ENCODE results near the gene TMED1. TPM values are rescaled to one million over a fixed set of nuclear protein-coding genes. Genes with fewer than 3 reads are reported as not detected.
A peak's percentile ranks its signal among the peaks of the same experiment; 100 is the strongest.
"Not testable (repeated sequence)": the region's sequence is repeated elsewhere in the genome, so short reads cannot be mapped to it uniquely, and the experiment has no call there.

The TMED1 gene
- total RNA-seq, 4 donors from 2014 or later = 8.9 to 26.2 (median 20.4) TPM

- Histone ChIP-seq H3K27me3 (no peaks in the 10 kb centered on the region), H3K9me3 (no peaks in the 10 kb centered on the region), H3K27ac (no peak overlapping the region), H3K4me3 (no peak overlapping the region), H3K36me3 (no peaks in the 10 kb centered on the region), H3K4me1 (peaks cover 42% of the 10 kb centered on the region)
- no peak for TF ChIP-seq CTCF (IDR thresholded peaks at IDR 0.05)
- TF ChIP-seq POLR2A (IDR thresholded peaks at IDR 0.05) = no peak
- TF ChIP-seq EP300 (IDR thresholded peaks at IDR 0.05) = no peak
- TF ChIP-seq POLR2AphosphoS5 (IDR thresholded peaks at IDR 0.05) = no peak
- WGBS = 72% methylated on average over 10 of the region's 14 CpGs
- DNase-seq (ENCODE audit: low spot score in 2 of 2) = no peak
Observed at GRCh38 chr19:10881403-10882107, 45.5 kb upstream of the TMED1 start.

GRCh38 chr19:10878253-10878652 is 42.2 kb upstream of the TMED1 start:
- Histone ChIP-seq H3K4me1 (peaks cover 42% of the 10 kb centered on the region), H3K36me3 (no peaks in the 10 kb centered on the region), H3K9me3 (no peaks in the 10 kb centered on the region), H3K27ac (no peak overlapping the region), H3K4me3 (no peak overlapping the region), H3K27me3 (no peaks in the 10 kb centered on the region)
- 76% methylated on average over 3 of the region's 3 CpGs for WGBS
- no peak for TF ChIP-seq EP300 (IDR thresholded peaks at IDR 0.05)
- TF ChIP-seq CTCF (IDR thresholded peaks at IDR 0.05) = no peak
- TF ChIP-seq POLR2A (IDR thresholded peaks at IDR 0.05) = no peak
- no peak for TF ChIP-seq POLR2AphosphoS5 (IDR thresholded peaks at IDR 0.05)
- no peak for DNase-seq (ENCODE audit: low spot score in 2 of 2)

- WGBS = 98% methylated on average over 9 of the region's 9 CpGs
- DNase-seq (ENCODE audit: low spot score in 2 of 2); H3K4me3 ChIP-seq; H3K9me3 ChIP-seq; H3K27me3 ChIP-seq; H3K36me3 ChIP-seq: not testable (repeated sequence)
- Histone ChIP-seq H3K27ac (peak overlapping the region; percentile 50), H3K4me1 (peaks cover 49% of the 10 kb centered on the region)
Observed at GRCh38 chr19:10877608-10878007, 41.6 kb upstream of the TMED1 start.

- no peaks in the 10 kb centered on the region for H3K9me3 ChIP-seq
- H3K4me1 ChIP-seq = peaks cover 56% of the 10 kb centered on the region
- DNase-seq (ENCODE audit: low spot score in 2 of 2) = no peak
Observed at GRCh38 chr19:10876459-10877240, 40.6 kb upstream of the TMED1 start.

GRCh38 chr19:10874024-10874423 is 38.0 kb upstream of the TMED1 start:
- Histone ChIP-seq H3K27me3 (no peaks in the 10 kb centered on the region), H3K4me3 (no peak overlapping the region), H3K9me3 (no peaks in the 10 kb centered on the region), H3K4me1 (peaks cover 52% of the 10 kb centered on the region), H3K27ac (no peak overlapping the region), H3K36me3 (no peaks in the 10 kb centered on the region)
- TF ChIP-seq CTCF (IDR thresholded peaks at IDR 0.05) (no peak), EP300 (IDR thresholded peaks at IDR 0.05) (no peak), POLR2A (IDR thresholded peaks at IDR 0.05) (no peak), POLR2AphosphoS5 (IDR thresholded peaks at IDR 0.05) (no peak)
- DNase-seq (ENCODE audit: low spot score in 2 of 2) = no peak
- WGBS = 84% methylated on average over 1 of the region's 1 CpG

More at GRCh38 chr19:10876459-10877240, 40.6 kb upstream of the TMED1 start:
- Histone ChIP-seq H3K27me3 (no peaks in the 10 kb centered on the region), H3K27ac (peak overlapping the region; percentile 50), H3K36me3 (no peaks in the 10 kb centered on the region), H3K4me3 (no peak overlapping the region)
- WGBS = 71% methylated on average over 7 of the region's 10 CpGs
- TF ChIP-seq POLR2A (IDR thresholded peaks at IDR 0.05) (no peak), CTCF (IDR thresholded peaks at IDR 0.05) (no peak), EP300 (IDR thresholded peaks at IDR 0.05) (no peak), POLR2AphosphoS5 (IDR thresholded peaks at IDR 0.05) (no peak)
